Activated CD4-positive, alpha-beta T cell treated with anti-CD3 and anti-CD28 coated beads for 24 hours (primary cell): ENCODE data around the gene NOD2.

Experiments used
- DNase-seq, 2 donors: peaks; one replicate each; pipeline ENCODE4 v3.0.0-alpha.2; 2020; ENCODE audit warnings: low read depth in 2 of 2

Gene NOD2

DNA sequence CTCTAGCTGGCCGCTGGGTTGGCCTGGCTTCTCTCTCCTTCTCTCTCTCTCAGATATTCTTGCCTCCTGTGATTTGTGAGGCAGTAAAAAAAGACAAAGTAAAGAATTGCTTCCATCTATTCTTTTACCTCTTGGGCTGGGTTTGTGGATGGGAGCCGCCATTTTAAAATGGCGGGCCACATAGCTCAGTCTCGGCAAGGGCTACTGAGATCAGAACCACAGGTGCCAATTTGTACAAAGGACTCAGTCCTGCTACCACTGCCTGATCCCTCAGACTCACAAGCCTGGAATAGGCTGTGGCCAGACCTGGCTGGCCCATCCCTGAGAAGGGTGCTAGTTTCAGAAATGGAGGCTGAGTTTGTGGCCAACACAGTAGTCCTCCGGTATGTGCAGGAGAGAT is 24.1 kb downstream of the NOD2 start:
- DNase-seq = no peak

- DNase-seq = no peak
Observed at GRCh38 chr16:50718061-50718760, 24.8 kb downstream of the NOD2 start.

- no peak for DNase-seq
Observed at GRCh38 chr16:50718761-50719400, 25.5 kb downstream of the NOD2 start.

GRCh38 chr16:50719401-50720337 is 26.3 kb downstream of the NOD2 start:
- DNase-seq = no peak

DNA sequence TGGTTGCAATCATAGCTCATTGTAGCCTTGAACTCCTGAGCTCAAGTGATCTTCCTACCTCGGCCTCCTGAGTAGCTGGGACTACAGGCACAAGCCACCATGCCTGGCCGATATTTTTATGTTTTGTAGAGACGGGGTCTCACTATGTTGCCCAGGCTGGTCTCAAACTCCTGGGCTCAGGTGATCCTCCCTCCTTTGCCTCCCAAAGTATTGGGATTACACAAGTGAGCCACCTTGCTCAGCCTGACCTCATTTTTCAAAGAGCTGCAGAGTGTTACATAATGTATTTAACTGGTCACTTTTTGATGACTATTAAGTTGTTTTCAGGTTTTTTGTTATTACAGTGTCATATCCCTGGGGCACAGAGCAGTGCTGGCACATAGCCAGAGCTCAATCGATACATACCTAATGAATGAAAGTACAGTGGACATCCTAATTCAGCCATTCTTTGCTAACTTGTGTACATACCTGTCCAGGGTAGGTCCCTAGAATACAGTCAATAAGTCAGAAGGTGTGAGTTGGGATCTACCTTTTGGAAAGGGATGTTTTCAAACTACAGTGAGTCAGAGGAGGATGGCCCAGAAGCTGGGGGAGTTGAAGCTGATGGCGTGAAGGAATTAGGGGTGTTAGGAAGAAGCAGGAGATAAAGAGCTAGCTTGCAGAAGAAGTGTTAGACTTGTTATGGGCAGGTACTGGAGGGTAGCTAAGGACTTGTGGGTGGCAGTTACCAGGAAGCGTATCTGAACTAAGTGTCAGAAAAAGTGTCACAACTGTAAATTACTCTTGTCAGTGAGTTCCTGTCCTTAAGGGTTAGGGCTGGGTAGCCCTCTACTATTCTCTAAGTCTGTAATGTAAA is 28.4 kb downstream of the NOD2 start:
- DNase-seq = no peak

- no peak for DNase-seq
Observed at GRCh38 chr16:50722405-50722737, 29.0 kb downstream of the NOD2 start.

- no peak for DNase-seq
Observed at GRCh38 chr16:50722960-50723359, 29.6 kb downstream of the NOD2 start.

DNA sequence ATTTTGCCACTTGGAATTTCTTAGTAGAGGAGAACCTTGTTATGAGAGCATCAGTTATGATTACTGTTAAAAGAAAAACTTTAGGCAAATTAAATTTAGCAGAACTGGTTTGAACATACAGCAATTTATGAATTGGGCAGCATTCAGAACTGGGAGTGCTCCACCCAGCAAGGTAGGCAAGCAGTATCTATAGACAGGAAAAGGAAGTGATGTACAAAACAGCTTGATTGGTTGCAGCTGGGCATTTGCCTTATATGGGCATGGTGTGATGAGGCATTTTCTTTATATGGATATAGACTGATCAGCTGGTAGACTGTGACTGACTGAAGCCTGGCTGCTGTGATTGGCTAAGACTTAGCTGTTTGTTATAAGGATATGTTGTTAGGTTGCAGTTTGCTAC is 30.9 kb downstream of the NOD2 start:
- no peak for DNase-seq

DNA sequence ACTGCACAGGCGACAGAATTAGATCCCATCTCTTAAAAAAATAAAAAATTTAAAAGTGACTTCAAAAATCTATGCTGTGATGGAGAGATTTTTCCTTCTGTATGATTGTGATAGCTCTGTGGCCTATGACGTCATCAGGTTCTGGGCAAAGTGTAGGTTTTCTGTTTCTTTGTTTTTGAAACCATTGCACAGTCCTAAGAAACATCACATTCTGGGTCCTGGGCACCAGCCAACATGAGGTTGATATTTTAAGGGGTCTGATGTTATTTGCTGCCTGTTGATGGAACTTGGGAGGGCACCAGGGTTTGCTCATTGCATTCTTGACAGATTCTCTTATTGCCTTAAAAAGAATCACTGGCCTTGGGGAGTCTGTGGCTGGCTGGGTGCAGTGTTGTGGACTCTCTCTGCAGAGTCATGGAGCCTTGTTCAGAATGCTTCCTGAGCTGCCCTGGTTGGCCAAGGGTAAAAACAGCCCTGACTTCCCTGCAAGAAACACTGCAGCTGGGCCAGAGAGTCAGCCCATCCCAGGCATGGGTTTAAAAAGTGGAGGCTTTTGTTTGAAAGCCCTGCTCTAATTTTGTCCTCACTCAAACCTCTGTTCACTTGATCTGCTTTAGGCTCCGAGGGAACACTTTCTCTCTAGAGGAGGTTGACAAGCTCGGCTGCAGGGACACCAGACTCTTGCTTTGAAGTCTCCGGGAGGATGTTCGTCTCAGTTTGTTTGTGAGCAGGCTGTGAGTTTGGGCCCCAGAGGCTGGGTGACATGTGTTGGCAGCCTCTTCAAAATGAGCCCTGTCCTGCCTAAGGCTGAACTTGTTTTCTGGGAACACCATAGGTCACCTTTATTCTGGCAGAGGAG is 38.0 kb downstream of the NOD2 start:
- DNase-seq = no peak

DNA sequence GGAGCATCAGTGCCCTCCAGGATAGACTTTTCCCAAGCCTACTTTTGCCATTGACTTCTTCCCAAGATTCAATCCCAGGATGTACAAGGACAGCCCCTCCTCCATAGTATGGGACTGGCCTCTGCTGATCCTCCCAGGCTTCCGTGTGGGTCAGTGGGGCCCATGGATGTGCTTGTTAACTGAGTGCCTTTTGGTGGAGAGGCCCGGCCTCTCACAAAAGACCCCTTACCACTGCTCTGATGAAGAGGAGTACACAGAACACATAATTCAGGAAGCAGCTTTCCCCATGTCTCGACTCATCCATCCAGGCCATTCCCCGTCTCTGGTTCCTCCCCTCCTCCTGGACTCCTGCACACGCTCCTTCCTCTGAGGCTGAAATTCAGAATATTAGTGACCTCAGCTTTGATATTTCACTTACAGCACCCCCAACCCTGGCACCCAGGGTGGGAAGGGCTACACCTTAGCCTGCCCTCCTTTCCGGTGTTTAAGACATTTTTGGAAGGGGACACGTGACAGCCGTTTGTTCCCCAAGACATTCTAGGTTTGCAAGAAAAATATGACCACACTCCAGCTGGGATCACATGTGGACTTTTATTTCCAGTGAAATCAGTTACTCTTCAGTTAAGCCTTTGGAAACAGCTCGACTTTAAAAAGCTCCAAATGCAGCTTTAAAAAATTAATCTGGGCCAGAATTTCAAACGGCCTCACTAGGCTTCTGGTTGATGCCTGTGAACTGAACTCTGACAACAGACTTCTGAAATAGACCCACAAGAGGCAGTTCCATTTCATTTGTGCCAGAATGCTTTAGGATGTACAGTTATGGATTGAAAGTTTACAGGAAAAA is 38.8 kb downstream of the NOD2 start:
- DNase-seq = no peak

DNA sequence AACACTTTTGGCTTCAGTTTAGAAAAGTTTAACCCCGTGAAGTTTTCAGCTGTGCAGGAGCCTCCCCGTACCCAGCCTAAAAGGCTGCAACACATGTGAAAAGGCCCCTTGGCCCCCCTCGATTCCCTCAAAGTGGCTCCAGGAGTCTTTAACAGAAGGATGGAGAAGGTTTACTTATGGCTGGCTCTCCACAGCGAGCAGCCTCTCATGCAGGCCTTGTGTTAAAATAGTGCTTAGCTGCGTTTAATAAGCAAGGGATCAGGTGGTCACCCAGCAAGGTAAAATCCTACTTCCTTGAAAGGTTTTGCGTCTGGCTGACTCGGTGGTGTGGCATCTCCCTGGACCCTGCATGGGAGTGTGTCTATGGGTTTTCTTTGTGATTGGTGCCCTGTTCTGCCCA is 40.1 kb downstream of the NOD2 start:
- DNase-seq = no peak

GRCh38 chr16:50735629-50736122 is 42.3 kb downstream of the NOD2 start:
- DNase-seq = no peak

- DNase-seq = no peak
Observed at GRCh38 chr16:50736448-50736847, 43.0 kb downstream of the NOD2 start.

DNA sequence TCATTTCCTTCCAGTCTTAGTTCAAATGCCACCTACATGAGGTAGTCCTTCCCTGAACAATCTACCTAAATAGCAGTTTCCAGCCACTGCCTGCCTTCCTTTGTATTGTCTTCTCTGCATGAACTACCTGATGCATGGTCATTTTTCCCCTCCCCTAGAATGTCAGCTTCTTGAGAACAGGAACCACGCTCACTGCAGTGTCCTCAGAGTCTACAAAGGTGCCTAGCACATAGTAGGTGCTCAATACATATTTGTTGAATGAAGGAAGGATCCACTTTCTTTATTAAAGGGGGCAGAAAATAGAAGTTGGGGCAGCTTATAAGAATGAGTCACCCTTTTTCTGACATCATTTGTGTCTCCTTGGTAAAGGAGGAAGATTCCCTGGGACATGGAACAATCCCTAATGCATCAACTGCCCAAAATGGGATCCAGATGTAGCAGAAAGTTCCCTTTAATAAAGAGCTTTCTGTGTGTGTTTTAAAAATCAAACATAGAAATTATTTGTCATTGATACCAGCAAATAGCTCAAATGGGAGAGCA is 44.1 kb downstream of the NOD2 start:
- DNase-seq = no peak

- DNase-seq = no peak
Observed at GRCh38 chr16:50739031-50739430, 45.6 kb downstream of the NOD2 start.

GRCh38 chr16:50740736-50741135 is 47.3 kb downstream of the NOD2 start:
- DNase-seq = no peak

GRCh38 chr16:50741225-50741780 is 47.9 kb downstream of the NOD2 start:
- DNase-seq = no peak

GRCh38 chr16:50741781-50742575 is 48.6 kb downstream of the NOD2 start, which contains the start of gene CYLD:
Gene CYLD, plus strand, starts transcription at chr16:50742086. Its CDS starts 7,613 bp downstream, at chr16:50749699.
- DNase-seq = peak; percentile 98 to 99
